NCI-H2196 (cell line): ENCODE results near the gene RPL29.

Experiments
- DNase-seq: peaks from one replicate; lab custom pipeline; 2025; ENCODE audit not compliant: unreplicated experiment; lab: John Stamatoyannopoulos, UW

The RPL29 gene

GRCh38 chr3:51947215-51947900 is 48.3 kb downstream of the RPL29 start:
- no peak for DNase-seq

GRCh38 chr3:51946796-51947195 is 48.9 kb downstream of the RPL29 start:
- no peak for DNase-seq

- DNase-seq = no peak
Measured at GRCh38 chr3:51945926-51946705, 49.6 kb downstream of the RPL29 start.

- DNase-seq = no peak
Measured at GRCh38 chr3:51945031-51945840, 50.5 kb downstream of the RPL29 start.

- no peak for DNase-seq
Measured at GRCh38 chr3:51944451-51945021, 51.2 kb downstream of the RPL29 start.
